PC-3 (cell line): Measurements from ENCODE around the gene DAB1.

Experiments
- EZH2 ChIP-seq: fragments of 300-600 bp; sonication (generic); IDR thresholded peaks from one replicate; pipeline ENCODE4 v1.6.1; 2017; ENCODE audit warnings: antibody characterized with exemption, mild to moderate bottlenecking, low read length; ENCODE audit not compliant: unreplicated experiment
- EZH2phosphoT487 ChIP-seq: fragments of 300-600 bp; sonication (generic); IDR thresholded peaks from 2 replicates; pipeline ENCODE4 v1.6.1; 2018; ENCODE audit warnings: mild to moderate bottlenecking, antibody characterized with exemption, low read length, borderline replicate concordance
- TF ChIP-seq, protein P1 (sequence below): fragments of 300-600 bp; sonication (generic); conservative IDR thresholded peaks from 2 replicates; pipeline ENCODE4 v1.5.1; 2017; ENCODE audit warnings: antibody characterized with exemption, low read depth, mild to moderate bottlenecking, low read length

DNA sequence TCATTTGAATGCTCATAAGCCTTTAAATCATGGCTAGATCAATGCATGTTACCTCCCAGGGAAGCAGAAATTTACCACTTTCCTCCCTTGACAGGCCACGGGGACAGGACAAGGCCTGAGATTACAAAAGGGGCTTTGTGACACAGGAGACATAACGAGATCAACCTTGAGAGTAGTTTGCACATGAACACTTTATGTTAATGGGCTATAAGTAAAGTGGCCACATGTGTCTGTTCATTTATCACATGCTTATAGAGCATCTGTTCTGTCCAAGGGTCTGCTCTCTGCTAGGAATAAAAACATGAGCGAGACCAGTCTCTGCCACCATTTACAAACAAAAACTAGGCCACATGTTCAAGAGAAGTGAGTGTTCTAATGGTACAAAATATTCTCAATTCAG is 314.0 kb downstream of the DAB1 start:
- TF ChIP-seq EZH2phosphoT487 (no peak), EZH2 (no peak)
- TF ChIP-seq, protein P1, sequence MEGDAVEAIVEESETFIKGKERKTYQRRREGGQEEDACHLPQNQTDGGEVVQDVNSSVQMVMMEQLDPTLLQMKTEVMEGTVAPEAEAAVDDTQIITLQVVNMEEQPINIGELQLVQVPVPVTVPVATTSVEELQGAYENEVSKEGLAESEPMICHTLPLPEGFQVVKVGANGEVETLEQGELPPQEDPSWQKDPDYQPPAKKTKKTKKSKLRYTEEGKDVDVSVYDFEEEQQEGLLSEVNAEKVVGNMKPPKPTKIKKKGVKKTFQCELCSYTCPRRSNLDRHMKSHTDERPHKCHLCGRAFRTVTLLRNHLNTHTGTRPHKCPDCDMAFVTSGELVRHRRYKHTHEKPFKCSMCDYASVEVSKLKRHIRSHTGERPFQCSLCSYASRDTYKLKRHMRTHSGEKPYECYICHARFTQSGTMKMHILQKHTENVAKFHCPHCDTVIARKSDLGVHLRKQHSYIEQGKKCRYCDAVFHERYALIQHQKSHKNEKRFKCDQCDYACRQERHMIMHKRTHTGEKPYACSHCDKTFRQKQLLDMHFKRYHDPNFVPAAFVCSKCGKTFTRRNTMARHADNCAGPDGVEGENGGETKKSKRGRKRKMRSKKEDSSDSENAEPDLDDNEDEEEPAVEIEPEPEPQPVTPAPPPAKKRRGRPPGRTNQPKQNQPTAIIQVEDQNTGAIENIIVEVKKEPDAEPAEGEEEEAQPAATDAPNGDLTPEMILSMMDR = no peak
